GM21360 (cell line): ENCODE results near the gene RPGR.

Experiments used
- ATAC-seq: cut with Tn5 transposase; IDR thresholded peaks from one replicate; pipeline ENCODE4 v1.9.1; 2021; ENCODE audit warnings: mild to moderate bottlenecking, moderate library complexity; ENCODE audit not compliant: unreplicated experiment

RPGR gene

GRCh38 chrX:38332505-38332904 is 5.2 kb upstream of the RPGR start:
- peak; percentile 77 for ATAC-seq

- no peak for ATAC-seq
Observed at GRCh38 chrX:38327775-38328081, 419 bp upstream of the RPGR start.

GRCh38 chrX:38326086-38326485 is 1.2 kb downstream of the RPGR start:
- no peak for ATAC-seq

- no peak for ATAC-seq
Observed at GRCh38 chrX:38320819-38321218, 6.5 kb downstream of the RPGR start.

GRCh38 chrX:38318606-38319005 is 8.7 kb downstream of the RPGR start:
- ATAC-seq: no peak

- no peak for ATAC-seq
Observed at GRCh38 chrX:38318196-38318595, 9.1 kb downstream of the RPGR start.

- ATAC-seq: no peak
Observed at GRCh38 chrX:38315186-38315585, 12.1 kb downstream of the RPGR start.

GRCh38 chrX:38313190-38313589 is 14.1 kb downstream of the RPGR start:
- ATAC-seq: no peak

GRCh38 chrX:38312436-38312835 is 14.9 kb downstream of the RPGR start:
- no peak for ATAC-seq

- ATAC-seq: no peak
Observed at GRCh38 chrX:38311743-38312142, 15.6 kb downstream of the RPGR start.

- ATAC-seq: no peak
Observed at GRCh38 chrX:38305971-38306370, 21.3 kb downstream of the RPGR start.

- ATAC-seq: no peak
Observed at GRCh38 chrX:38304010-38304409, 23.3 kb downstream of the RPGR start.

- no peak for ATAC-seq
Observed at GRCh38 chrX:38293741-38294140, 33.6 kb downstream of the RPGR start.

GRCh38 chrX:38287674-38288073 is 39.6 kb downstream of the RPGR start:
- no peak for ATAC-seq

- ATAC-seq: no peak
Observed at GRCh38 chrX:38285649-38286048, 41.7 kb downstream of the RPGR start.

GRCh38 chrX:38282049-38282448 is 45.3 kb downstream of the RPGR start:
- ATAC-seq: no peak

GRCh38 chrX:38279188-38279587 is 48.1 kb downstream of the RPGR start:
- ATAC-seq: no peak

GRCh38 chrX:38278682-38279081 is 48.6 kb downstream of the RPGR start:
- no peak for ATAC-seq

GRCh38 chrX:38277802-38278201 is 49.5 kb downstream of the RPGR start:
- no peak for ATAC-seq

GRCh38 chrX:38277136-38277535 is 50.2 kb downstream of the RPGR start:
- ATAC-seq: no peak

- ATAC-seq: no peak
Observed at GRCh38 chrX:38276089-38276488, 51.2 kb downstream of the RPGR start.

GRCh38 chrX:38275615-38276014 is 51.7 kb downstream of the RPGR start:
- ATAC-seq: peak; percentile 28

- no peak for ATAC-seq
Observed at GRCh38 chrX:38273453-38273852, 53.9 kb downstream of the RPGR start.

GRCh38 chrX:38271154-38271716 is 56.1 kb downstream of the RPGR start:
- ATAC-seq: peak; percentile 70
